Nephron (organoid): ENCODE measurements around the gene SAMD14.

Experiments
- H3K27ac Mint-ChIP-seq, 3 experiments: 2 replicates each; pipeline ENCODE4 v1.8.0; 2020; ENCODE audit warnings: mixed read lengths in 3 of 3, mild to moderate bottlenecking in 2 of 3, moderate library complexity in 1 of 3
- H3K27me3 Mint-ChIP-seq: 2 replicates; pipeline ENCODE4 v1.8.0; 2021; ENCODE audit warnings: low read depth, mild to moderate bottlenecking, moderate library complexity, mixed read lengths
- H3K36me3 Mint-ChIP-seq: 2 replicates; pipeline ENCODE4 v1.8.0; 2020; ENCODE audit warnings: low read depth, mixed read lengths
- H3K4me1 Mint-ChIP-seq: 2 replicates; pipeline ENCODE4 v1.8.0; 2020; ENCODE audit warnings: mixed read lengths
- H3K4me3 Mint-ChIP-seq, 3 experiments: 2 replicates each; pipeline ENCODE4 v1.8.0; 2020; ENCODE audit warnings: mild to moderate bottlenecking in 3 of 3, mixed read lengths in 3 of 3, moderate library complexity in 2 of 3
- H3K9me3 Mint-ChIP-seq: 2 replicates; pipeline ENCODE4 v1.8.0; 2020; ENCODE audit warnings: mixed read lengths
- TF ChIP-seq, protein P1 (sequence below), 3 experiments: fragments of 200-600 bp; sonication (generic); IDR thresholded peaks; one replicate each; pipeline ENCODE4 v1.5.0; 2021; ENCODE audit warnings: antibody characterized with exemption in 3 of 3; ENCODE audit not compliant: unreplicated experiment in 3 of 3

The SAMD14 gene

DNA sequence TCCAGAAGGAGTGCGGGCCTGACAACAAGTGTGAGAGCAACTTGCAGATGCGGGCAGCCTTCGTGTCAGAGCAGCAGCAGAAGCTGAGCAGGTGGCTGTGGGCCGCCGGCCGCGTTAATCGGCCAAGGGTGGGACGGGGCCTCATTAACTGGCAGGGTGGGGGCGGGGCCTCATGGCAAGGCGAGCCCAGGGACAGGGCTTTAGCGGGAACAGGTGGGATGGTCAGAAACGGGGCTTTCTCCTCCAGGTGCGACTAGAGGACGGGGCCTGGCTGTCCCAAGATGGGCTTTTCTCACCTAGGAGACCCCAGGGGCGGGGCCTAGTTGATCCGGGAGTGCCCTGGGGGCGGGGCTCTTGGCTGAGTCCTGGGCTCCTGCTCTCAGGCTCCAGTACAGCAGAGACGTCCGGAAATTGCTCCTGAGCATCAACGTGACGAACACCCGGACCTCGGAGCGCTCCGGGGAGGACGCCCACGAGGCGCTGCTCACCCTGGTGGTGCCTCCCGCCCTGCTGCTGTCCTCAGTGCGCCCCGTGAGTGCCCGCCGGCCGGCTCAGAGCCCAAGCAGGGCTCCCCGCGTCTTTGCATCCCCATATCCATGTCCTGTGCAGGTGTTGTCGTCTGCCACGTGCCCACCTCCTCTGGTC lies 53.2 kb downstream of the SAMD14 start:
- Mint-ChIP-seq H3K4me1 (peaks cover 41% of the 10 kb centered on the region), H3K27me3 (peaks cover 7% of the 10 kb centered on the region), H3K27ac (no peak overlapping the region), H3K36me3 (peaks cover 30% of the 10 kb centered on the region), H3K9me3 (no peaks in the 10 kb centered on the region), H3K4me3 (no peak overlapping the region)
- TF ChIP-seq, protein P1, sequence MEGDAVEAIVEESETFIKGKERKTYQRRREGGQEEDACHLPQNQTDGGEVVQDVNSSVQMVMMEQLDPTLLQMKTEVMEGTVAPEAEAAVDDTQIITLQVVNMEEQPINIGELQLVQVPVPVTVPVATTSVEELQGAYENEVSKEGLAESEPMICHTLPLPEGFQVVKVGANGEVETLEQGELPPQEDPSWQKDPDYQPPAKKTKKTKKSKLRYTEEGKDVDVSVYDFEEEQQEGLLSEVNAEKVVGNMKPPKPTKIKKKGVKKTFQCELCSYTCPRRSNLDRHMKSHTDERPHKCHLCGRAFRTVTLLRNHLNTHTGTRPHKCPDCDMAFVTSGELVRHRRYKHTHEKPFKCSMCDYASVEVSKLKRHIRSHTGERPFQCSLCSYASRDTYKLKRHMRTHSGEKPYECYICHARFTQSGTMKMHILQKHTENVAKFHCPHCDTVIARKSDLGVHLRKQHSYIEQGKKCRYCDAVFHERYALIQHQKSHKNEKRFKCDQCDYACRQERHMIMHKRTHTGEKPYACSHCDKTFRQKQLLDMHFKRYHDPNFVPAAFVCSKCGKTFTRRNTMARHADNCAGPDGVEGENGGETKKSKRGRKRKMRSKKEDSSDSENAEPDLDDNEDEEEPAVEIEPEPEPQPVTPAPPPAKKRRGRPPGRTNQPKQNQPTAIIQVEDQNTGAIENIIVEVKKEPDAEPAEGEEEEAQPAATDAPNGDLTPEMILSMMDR (IDR thresholded peaks at IDR 0.05; ENCODE audit: unreplicated experiment in 3 of 3) = no peak

DNA sequence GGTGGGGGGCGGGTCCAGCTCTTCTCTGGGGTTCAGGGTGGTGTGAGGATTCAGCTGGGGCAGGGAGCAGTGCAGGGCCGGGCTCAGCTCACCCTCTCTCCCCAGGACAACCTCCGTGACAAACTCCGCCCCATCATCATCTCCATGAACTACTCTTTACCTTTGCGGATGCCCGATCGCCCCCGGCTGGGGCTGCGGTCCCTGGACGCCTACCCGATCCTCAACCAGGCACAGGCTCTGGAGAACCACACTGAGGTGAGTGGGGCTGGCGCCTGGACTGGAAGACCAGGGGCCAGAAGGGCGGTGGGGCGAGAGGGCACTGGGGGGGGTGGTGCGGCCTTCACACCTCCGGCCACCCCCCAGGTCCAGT lies 53.8 kb downstream of the SAMD14 start:
- TF ChIP-seq, protein P1 (IDR thresholded peaks at IDR 0.05; ENCODE audit: unreplicated experiment in 3 of 3) = no peak
- no peaks in the 10 kb centered on the region for H3K9me3 Mint-ChIP-seq
- H3K4me3 Mint-ChIP-seq = no peak overlapping the region
- H3K36me3 Mint-ChIP-seq = peaks cover 32% of the 10 kb centered on the region
- peaks cover 37% of the 10 kb centered on the region for H3K4me1 Mint-ChIP-seq
- peaks cover 7% of the 10 kb centered on the region for H3K27me3 Mint-ChIP-seq
- no peak overlapping the region for H3K27ac Mint-ChIP-seq

- H3K4me3 Mint-ChIP-seq = no peak overlapping the region
- TF ChIP-seq, protein P1 (IDR thresholded peaks at IDR 0.05; ENCODE audit: unreplicated experiment in 3 of 3) = no peak
- no peaks in the 10 kb centered on the region for H3K9me3 Mint-ChIP-seq
- H3K27ac Mint-ChIP-seq = no peak overlapping the region
- H3K4me1 Mint-ChIP-seq = peaks cover 30% of the 10 kb centered on the region
- peaks cover 10% of the 10 kb centered on the region for H3K27me3 Mint-ChIP-seq
- peaks cover 35% of the 10 kb centered on the region for H3K36me3 Mint-ChIP-seq
Observed at GRCh38 chr17:50075446-50076032, 54.4 kb downstream of the SAMD14 start.

DNA sequence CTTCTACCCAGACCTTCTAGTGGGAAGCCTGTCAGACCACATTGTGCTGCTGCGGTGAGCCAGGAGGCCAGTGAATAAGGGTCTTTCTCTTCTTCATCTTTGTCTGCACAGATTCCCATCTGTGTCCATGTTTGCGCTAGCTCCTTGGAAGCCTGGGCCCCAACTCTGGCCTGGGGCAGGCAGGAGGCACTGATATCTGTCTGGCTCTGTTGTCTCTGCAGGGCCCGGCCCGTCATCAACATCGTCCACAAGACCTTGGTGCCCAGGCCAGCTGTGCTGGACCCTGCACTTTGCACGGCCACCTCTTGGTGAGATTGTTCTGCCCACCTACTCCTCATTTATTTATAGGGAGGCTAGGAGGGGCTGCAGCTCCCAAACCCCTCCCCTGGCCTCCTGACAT lies 55.7 kb downstream of the SAMD14 start:
- peaks cover 17% of the 10 kb centered on the region for H3K4me1 Mint-ChIP-seq
- peaks cover 34% of the 10 kb centered on the region for H3K36me3 Mint-ChIP-seq
- H3K27me3 Mint-ChIP-seq = peaks cover 7% of the 10 kb centered on the region
- TF ChIP-seq, protein P1 (IDR thresholded peaks at IDR 0.05; ENCODE audit: unreplicated experiment in 3 of 3) = no peak
- no peak overlapping the region for H3K4me3 Mint-ChIP-seq
- H3K9me3 Mint-ChIP-seq = no peaks in the 10 kb centered on the region
- no peak overlapping the region for H3K27ac Mint-ChIP-seq

- peaks cover 32% of the 10 kb centered on the region for H3K36me3 Mint-ChIP-seq
Observed at GRCh38 chr17:50072925-50073324, 57.0 kb downstream of the SAMD14 start.

More at GRCh38 chr17:50072925-50073324, 57.0 kb downstream of the SAMD14 start:
- Mint-ChIP-seq H3K27ac (no peak overlapping the region), H3K4me1 (peaks cover 11% of the 10 kb centered on the region), H3K4me3 (no peak overlapping the region), H3K9me3 (no peaks in the 10 kb centered on the region), H3K27me3 (peaks cover 7% of the 10 kb centered on the region)
- TF ChIP-seq, protein P1 (IDR thresholded peaks at IDR 0.05; ENCODE audit: unreplicated experiment in 3 of 3) = no peak
